ENCODE measurements around the gene ANKRD55. TPM values are rescaled to one million over a fixed set of nuclear protein-coding genes. Genes with fewer than 3 reads are reported as not detected.

The ANKRD55 gene
- total and polyA plus RNA-seq, 2 of the 8 experiments (the other 6 are each of a cell fraction or from before 2014, with no cell fraction given): not detected

- peak; percentile 45 to 54 for TF ChIP-seq RAD21 (IDR thresholded peaks at IDR 0.05 in 1 of 2, conservative IDR thresholded peaks at IDR 0.05 in 1 of 2; ENCODE audit: low read depth in 2 of 2, low read length in 2 of 2)
- no peak for TF ChIP-seq SIN3A (conservative IDR thresholded peaks at IDR 0.05 in 1 of 2, IDR thresholded peaks at IDR 0.05 in 1 of 2; ENCODE audit: low read depth in 1 of 2, low read length in 2 of 2)
- no peak for TF ChIP-seq TEAD4 (IDR thresholded peaks at IDR 0.05; ENCODE audit: low read depth, low read length)
- no peak for TF ChIP-seq EP300 (IDR thresholded peaks at IDR 0.05; ENCODE audit: borderline replicate concordance in 1 of 2, low read depth in 2 of 2, low read length in 2 of 2)
- TF ChIP-seq JUND (IDR thresholded peaks at IDR 0.05; ENCODE audit: low read length): no peak
- TF ChIP-seq POLR2AphosphoS5 (IDR thresholded peaks at IDR 0.05; ENCODE audit: low read depth, low read length): no peak
Observed at GRCh38 chr5:56270058-56270457, 36.9 kb upstream of the ANKRD55 start (continued).
